WERI-Rb-1 (cell line): ENCODE results near the gene TAAR9.

Experiments
- DNase-seq: peaks from one replicate; pipeline ENCODE4 v3.0.0-alpha.2; 2020
- H3K27ac ChIP-seq: fragments of 250-450 bp; sonication (Bioruptor Pico); 2 replicates; pipeline ENCODE4 v1.5.1; 2020; ENCODE audit warnings: mild to moderate bottlenecking, moderate library complexity
- H3K27me3 ChIP-seq: fragments of 250-450 bp; sonication (Bioruptor Pico); 2 replicates; pipeline ENCODE4 v1.5.1; 2021; ENCODE audit warnings: mild to moderate bottlenecking, low read depth, moderate library complexity; ENCODE audit not compliant: insufficient read depth, severe bottlenecking
- H3K36me3 ChIP-seq: fragments of 250-450 bp; sonication (Bioruptor Pico); 2 replicates; pipeline ENCODE4 v1.5.1; 2020; ENCODE audit warnings: mild to moderate bottlenecking, moderate library complexity
- H3K4me3 ChIP-seq: 2 replicates; pipeline ENCODE4 v1.5.1; 2011; ENCODE audit warnings: low read depth, mild to moderate bottlenecking, control low read depth, low read length
- H3K9me3 ChIP-seq: fragments of 250-450 bp; sonication (Bioruptor Pico); 2 replicates; pipeline ENCODE4 v1.5.1; 2021; ENCODE audit warnings: mild to moderate bottlenecking, moderate library complexity; ENCODE audit not compliant: severe bottlenecking
- TF ChIP-seq, protein P1 (sequence below): IDR thresholded peaks from 2 replicates; pipeline ENCODE4 v1.5.1; 2011; ENCODE audit warnings: low read depth, mild to moderate bottlenecking, control low read depth, inconsistent platforms, low read length

TAAR9 gene

GRCh38 chr6:132512342-132512637 lies 25.8 kb upstream of the TAAR9 start:
- no peak for DNase-seq
- Histone ChIP-seq H3K36me3 (peaks cover 3% of the 10 kb centered on the region; the same call in 1 of the 2 replicates), H3K27me3 (peaks cover 36% of the 10 kb centered on the region), H3K4me3 (peak overlapping the region; percentile 77), H3K9me3 (no peaks in the 10 kb centered on the region), H3K27ac (no peak overlapping the region)
- TF ChIP-seq, protein P1, sequence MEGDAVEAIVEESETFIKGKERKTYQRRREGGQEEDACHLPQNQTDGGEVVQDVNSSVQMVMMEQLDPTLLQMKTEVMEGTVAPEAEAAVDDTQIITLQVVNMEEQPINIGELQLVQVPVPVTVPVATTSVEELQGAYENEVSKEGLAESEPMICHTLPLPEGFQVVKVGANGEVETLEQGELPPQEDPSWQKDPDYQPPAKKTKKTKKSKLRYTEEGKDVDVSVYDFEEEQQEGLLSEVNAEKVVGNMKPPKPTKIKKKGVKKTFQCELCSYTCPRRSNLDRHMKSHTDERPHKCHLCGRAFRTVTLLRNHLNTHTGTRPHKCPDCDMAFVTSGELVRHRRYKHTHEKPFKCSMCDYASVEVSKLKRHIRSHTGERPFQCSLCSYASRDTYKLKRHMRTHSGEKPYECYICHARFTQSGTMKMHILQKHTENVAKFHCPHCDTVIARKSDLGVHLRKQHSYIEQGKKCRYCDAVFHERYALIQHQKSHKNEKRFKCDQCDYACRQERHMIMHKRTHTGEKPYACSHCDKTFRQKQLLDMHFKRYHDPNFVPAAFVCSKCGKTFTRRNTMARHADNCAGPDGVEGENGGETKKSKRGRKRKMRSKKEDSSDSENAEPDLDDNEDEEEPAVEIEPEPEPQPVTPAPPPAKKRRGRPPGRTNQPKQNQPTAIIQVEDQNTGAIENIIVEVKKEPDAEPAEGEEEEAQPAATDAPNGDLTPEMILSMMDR, result no peak

- H3K36me3 ChIP-seq, result peaks cover 3% of the 10 kb centered on the region; the same call in 1 of the 2 replicates
- no peaks in the 10 kb centered on the region for H3K9me3 ChIP-seq
- peak within 1 kb of the TSS; percentile 77 for H3K4me3 ChIP-seq
- H3K27ac ChIP-seq, result no peak within 1 kb of the TSS
- peaks cover 38% of the 10 kb centered on the region for H3K27me3 ChIP-seq
- TF ChIP-seq, protein P1, result no peak
- peak; percentile 85 for DNase-seq
These were observed 25.1 kb upstream of the TAAR9 start, which contains the start of gene STX7 for GRCh38 chr6:132512638-132513632. TSS of gene STX7 (minus strand) at chr6:132513116. CDS start at chr6:132503530, 9,586 bp downstream.

DNA sequence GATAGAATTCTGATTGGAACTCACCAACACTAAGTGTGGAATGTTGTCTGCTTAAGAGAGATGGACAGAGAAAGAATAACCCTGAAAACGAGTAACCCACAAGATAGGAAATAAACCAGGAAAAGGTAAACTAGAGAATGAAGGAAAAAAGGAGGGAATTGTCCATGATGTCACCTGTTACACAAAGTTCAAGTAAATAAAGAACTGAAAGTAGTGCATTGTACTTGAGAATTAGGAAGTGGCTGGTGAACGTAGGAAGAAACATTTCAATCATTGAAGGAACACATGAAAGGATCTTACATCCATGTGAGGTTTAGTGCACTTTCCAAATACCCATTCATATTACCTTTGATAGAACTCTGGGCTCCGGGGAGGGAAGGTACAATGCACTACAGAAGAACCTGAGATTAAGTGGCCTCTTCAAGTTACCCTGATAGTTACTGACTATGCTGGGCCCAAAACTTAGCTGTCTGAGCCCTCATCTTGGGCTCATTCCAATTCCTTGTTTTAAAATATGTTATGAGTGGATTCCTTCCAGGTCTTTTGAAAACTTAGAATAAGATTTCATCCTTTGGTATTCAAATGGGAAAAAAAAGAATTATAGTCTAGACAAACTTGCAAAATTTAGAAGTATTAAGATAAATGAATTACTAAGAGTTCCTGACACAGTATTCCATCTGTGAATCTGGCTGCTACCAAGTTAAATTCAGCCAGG lies 24.1 kb upstream of the TAAR9 start:
- H3K4me3 ChIP-seq, result no peak overlapping the region
- peaks cover 45% of the 10 kb centered on the region for H3K27me3 ChIP-seq
- H3K27ac ChIP-seq, result no peak overlapping the region
- H3K9me3 ChIP-seq, result no peaks in the 10 kb centered on the region
- no peak for DNase-seq
- H3K36me3 ChIP-seq, result peaks cover 3% of the 10 kb centered on the region; the same call in 1 of the 2 replicates
- TF ChIP-seq, protein P1, result no peak

DNA sequence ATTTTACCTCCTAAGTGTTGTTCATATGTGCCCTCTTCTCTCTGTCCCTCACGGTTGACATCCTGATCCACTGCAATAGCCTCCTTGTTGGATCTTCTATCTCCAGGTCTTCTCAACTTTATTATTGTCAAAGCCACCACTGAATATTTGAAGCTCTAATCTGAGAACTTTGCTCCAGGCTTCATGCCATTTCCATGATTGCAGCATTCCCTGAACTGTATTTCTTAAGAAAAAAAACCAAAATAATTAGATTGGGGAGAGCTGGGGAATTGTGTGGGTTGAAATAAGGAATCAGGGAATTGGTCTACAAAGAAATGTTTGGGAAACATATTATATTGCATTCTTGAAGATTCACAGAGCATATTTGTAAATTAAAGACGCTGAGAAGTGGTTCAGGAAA lies 22.7 kb upstream of the TAAR9 start:
- H3K36me3 ChIP-seq, result peaks cover 3% of the 10 kb centered on the region; the same call in 1 of the 2 replicates
- H3K27ac ChIP-seq, result no peak overlapping the region
- TF ChIP-seq, protein P1, result no peak
- H3K4me3 ChIP-seq, result no peak overlapping the region
- H3K27me3 ChIP-seq, result peaks cover 53% of the 10 kb centered on the region
- DNase-seq, result no peak
- no peaks in the 10 kb centered on the region for H3K9me3 ChIP-seq

DNA sequence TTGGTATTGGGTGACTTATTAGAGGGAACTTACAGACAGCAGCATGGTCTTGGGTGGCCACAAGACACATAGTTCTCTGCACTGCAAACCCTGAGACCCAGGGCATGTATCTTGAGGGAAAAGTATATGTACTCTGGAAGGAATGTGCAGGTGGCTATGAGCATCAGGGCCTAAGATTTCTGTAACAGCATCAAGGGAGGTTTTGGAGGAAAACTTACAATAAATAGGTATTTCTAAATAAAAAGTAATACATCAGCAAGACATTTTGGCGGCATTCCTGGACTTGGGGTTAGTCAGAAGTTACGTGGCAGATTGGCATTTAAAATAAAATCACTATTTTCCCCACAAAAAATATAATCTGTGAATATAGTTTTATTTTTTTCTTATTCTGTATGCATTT lies 17.1 kb upstream of the TAAR9 start:
- H3K36me3 ChIP-seq, result no peaks in the 10 kb centered on the region
- DNase-seq, result no peak
- no peak overlapping the region for H3K27ac ChIP-seq
- H3K4me3 ChIP-seq, result no peak overlapping the region
- no peaks in the 10 kb centered on the region for H3K9me3 ChIP-seq
- TF ChIP-seq, protein P1, result no peak
- peaks cover 79% of the 10 kb centered on the region for H3K27me3 ChIP-seq
